Thyroid gland (tissue), 4 donors: ENCODE data around the gene AICDA.

Experiments used
- CTCF ChIP-seq, 6 experiments: fragments of 200-600 bp in 3 of 6; fragments of 450-650 bp in 3 of 6; sonication (generic) in 3 of 6; IDR thresholded peaks; one replicate each; pipeline ENCODE4 v1.5.1; 2016 to 2019; ENCODE audit warnings: antibody characterized with exemption in 6 of 6, mild to moderate bottlenecking in 2 of 6, inconsistent platforms in 1 of 6, moderate library complexity in 1 of 6
- POLR2A ChIP-seq, 2 donors: fragments of 450-650 bp; IDR thresholded peaks; one replicate each; pipeline ENCODE4 v1.6.1; 2017; ENCODE audit warnings: antibody characterized with exemption in 2 of 2, mild to moderate bottlenecking in 2 of 2, moderate library complexity in 1 of 2

- no peak for TF ChIP-seq CTCF (IDR thresholded peaks at IDR 0.05)
- no peak for TF ChIP-seq POLR2A (IDR thresholded peaks at IDR 0.05)
These were observed 45.7 kb upstream of the AICDA start for GRCh38 chr12:8658346-8658745.
